Measurements from ENCODE around the gene AHCYL2.
A peak's percentile ranks its signal among the peaks of the same experiment; 100 is the strongest.
"Not testable (repeated sequence)": the region's sequence is repeated elsewhere in the genome, so short reads cannot be mapped to it uniquely, and the experiment has no call there.

Gene AHCYL2

DNA sequence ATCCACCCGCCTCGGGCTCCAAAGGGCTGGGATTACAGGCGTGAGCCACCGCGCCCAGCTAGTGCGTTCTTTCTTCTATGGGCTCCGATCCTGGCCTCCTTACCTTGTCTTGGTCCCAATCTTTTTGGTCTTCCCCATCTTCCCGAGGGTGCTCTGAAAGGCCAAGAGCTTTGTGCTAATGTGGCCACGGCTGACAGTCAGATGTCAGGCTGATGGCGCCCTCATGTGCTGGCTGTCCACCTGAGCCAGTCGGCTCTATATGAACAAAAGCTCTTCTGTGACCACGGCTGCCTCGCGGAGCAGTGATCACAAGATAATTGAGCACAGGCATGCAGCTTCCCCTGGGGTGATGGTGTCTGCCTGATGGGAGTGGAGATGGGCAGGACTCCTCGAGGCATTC lies 11.0 kb upstream of the AHCYL2 start:
- CTCF ChIA-PET, result interaction anchor here (1.0 to 6.7 kb wide), 22 partner anchors 9 to 739 kb away, joined by 3 to 46 read pairs (median 4); partner anchors contain the start of genes AHCYL2 and ATP6V1F
- TF ChIP-seq, protein P1, sequence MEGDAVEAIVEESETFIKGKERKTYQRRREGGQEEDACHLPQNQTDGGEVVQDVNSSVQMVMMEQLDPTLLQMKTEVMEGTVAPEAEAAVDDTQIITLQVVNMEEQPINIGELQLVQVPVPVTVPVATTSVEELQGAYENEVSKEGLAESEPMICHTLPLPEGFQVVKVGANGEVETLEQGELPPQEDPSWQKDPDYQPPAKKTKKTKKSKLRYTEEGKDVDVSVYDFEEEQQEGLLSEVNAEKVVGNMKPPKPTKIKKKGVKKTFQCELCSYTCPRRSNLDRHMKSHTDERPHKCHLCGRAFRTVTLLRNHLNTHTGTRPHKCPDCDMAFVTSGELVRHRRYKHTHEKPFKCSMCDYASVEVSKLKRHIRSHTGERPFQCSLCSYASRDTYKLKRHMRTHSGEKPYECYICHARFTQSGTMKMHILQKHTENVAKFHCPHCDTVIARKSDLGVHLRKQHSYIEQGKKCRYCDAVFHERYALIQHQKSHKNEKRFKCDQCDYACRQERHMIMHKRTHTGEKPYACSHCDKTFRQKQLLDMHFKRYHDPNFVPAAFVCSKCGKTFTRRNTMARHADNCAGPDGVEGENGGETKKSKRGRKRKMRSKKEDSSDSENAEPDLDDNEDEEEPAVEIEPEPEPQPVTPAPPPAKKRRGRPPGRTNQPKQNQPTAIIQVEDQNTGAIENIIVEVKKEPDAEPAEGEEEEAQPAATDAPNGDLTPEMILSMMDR (IDR thresholded peaks at IDR 0.05; ENCODE audit: control extremely low read depth, extremely low read depth, low read depth, missing control alignments), result peak; percentile 58
- POLR2A ChIA-PET, result no interaction called here
- DNase-seq (ENCODE audit: extremely low spot score), result peak; percentile 43

DNA sequence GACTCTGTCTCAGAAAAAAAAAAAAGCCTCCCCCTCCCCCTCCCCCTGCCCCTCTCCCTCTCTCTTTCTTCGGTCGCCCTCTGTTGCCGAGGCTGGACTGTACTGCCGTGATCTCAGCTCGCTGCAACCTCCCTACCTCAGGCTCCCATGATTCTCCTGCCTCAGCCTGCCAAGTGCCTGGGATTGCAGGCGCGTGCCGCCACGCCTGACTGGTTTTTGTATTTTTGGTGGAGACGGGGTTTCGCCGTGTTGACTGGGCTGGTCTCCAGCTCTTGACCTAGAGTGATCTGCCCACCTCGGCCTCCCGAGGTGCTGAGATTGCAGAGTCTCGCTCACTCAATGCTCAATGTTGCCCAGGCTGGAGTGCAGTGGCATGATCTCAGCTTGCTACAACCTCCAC lies 9.1 kb upstream of the AHCYL2 start:
- DNase-seq (ENCODE audit: extremely low spot score); POLR2A ChIA-PET: not testable (repeated sequence)
- CTCF ChIA-PET, result interaction anchor here (1.1 to 8.7 kb wide), 3 partner anchors 81 to 256 kb away, joined by 3 to 144 read pairs (median 3); no protein-coding TSS in a partner anchor

DNA sequence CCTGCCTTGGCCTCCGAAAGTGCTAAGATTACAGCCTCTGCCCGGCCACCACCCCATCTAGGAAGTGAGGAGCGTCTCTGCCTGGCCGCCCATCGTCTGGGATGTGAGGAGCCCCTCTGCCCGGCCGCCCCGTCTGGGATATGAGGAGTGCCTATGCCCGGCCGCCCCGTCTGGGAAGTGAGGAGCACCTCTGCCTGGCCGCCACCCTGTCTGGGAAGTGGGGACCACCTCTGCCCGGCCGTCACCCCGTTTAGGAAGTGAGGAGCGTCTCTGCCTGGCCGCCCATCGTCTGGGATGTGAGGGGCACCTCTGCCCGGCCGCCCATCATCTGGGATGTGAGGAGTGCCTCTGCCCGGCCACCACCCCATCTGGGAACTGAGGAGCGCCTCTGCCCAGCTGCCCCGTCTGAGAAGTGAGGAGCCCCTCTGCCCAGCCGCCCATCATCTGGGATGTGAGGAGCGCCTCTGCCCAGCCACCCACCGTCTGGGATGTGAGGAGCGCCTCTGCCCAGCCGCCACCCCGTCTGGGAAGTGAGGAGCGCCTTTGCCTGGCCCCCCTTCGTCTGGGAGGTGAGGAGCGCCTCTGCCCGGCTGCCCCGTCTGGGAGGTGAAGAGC lies 8.6 kb upstream of the AHCYL2 start:
- DNase-seq (ENCODE audit: extremely low spot score); POLR2A ChIA-PET: not testable (repeated sequence)
- CTCF ChIA-PET, result interaction anchor here (1.1 to 8.7 kb wide), 4 partner anchors 9 to 255 kb away, joined by 3 to 144 read pairs (median 30); no protein-coding TSS in a partner anchor

DNA sequence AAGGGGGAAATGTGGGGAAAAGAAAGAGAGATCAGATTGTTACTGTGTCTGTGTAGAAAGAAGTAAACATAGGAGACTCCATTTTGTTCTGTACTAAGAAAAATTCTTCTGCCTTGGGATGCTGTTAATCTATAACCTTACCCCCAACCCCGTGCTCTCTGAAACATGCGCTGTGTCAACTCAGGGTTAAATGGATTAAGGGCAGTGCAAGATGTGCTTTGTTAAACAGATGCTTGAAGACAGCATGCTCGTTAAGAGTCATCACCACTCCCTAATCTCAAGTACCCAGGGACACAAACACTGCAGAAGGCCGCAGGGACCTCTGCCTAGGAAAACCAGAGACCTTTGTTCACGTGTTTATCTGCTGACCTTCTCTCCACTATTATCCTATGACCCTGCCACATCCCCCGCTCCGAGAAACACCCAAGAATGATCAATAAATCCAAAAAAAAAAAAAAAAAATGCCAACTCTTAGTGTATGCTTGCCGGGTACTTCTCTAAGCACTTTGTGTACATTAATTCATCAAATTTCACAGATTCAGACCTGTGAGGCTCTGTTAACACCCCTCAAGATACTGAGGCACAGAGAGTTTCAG lies 7.9 kb upstream of the AHCYL2 start:
- DNase-seq (ENCODE audit: extremely low spot score); POLR2A ChIA-PET: not testable (repeated sequence)
- CTCF ChIA-PET, result interaction anchor here (2.5 to 8.7 kb wide), 12 partner anchors 10 to 613 kb away, joined by 7 to 144 read pairs (median 30); no protein-coding TSS in a partner anchor

DNA sequence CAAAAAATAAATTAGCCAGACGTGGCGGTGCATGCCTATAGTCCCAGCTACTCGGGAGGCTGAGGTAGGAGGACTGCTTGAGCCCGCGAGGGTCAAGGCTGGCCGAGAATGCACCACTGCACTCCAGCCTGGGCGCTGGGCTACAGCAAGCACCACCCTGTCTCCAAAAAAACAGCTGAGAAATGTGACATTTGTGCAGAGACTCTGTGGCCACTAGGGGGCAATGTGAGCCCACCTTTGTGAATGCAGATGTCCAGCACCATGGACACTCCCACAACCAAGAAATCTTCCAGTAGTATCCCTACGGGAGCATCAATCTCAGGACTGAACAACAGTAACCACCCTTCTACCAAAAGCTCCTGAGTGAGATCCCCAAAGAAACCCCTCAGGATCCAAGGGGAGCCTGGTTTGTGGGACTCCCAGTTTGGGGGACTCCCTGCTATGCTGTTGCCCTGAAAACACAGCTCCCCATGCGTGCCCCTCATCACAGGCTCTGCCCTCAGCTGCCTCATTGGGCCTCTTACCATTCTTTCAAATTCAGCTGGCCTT lies 6.2 kb upstream of the AHCYL2 start:
- ChIA-PET CTCF (interaction anchor here (0.7 to 8.7 kb wide), 80 partner anchors 12 to 834 kb away, joined by 3 to 144 read pairs (median 5); partner anchors contain the start of genes ATP6V1F and STRIP2), POLR2A (no interaction called here)
- TF ChIP-seq, protein P1 (IDR thresholded peaks at IDR 0.05; ENCODE audit: control extremely low read depth, extremely low read depth, low read depth, missing control alignments), result peak; percentile 90
- DNase-seq (ENCODE audit: extremely low spot score), result peak; percentile 79

DNA sequence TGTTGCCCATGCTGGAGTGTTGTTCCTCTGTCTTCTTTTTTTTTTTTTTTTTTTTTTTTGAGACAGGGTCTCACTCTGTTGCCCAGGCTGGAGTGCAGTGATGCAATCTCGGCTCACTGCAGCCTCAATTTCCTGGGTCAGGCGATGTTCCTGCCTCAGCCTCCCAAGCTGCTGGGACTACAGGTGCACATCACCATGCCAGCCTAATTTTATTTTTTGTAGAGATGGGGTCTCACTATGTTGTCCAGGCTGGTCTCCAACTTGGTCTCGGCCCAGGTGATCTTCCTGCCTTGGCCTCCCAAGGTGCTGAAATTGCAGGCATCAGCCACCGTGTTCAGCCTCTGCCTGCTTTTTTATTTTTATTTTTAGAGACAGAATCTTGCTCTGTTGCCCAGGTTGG lies 5.7 kb upstream of the AHCYL2 start:
- DNase-seq (ENCODE audit: extremely low spot score); POLR2A ChIA-PET: not testable (repeated sequence)
- CTCF ChIA-PET, result interaction anchor here (0.7 to 8.7 kb wide), 70 partner anchors 12 to 833 kb away, joined by 3 to 144 read pairs (median 5); partner anchors contain the start of genes ATP6V1F and STRIP2

DNA sequence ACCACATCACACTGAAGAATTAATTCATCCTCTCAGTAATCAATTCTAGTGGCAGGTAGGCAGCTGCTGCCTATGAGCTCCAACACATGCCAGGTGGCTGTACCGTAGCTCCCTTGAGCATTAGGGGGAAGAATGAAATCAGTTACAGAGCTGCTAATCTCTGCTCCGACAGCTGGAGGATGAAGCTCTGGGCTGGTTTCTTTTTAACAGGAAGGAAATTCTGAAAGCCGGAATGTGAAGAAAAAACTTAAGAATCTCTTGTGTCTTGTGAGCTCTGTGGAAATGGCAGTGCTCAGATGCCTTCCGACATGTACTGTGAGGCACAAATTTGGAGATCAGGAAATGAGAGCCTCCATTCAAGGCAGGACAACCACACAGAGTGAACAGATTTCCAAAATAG lies 2.8 kb upstream of the AHCYL2 start:
- TF ChIP-seq, protein P1 (IDR thresholded peaks at IDR 0.05; ENCODE audit: control extremely low read depth, extremely low read depth, low read depth, missing control alignments), result no peak
- CTCF ChIA-PET, result interaction anchor here (0.8 to 8.7 kb wide), 11 partner anchors 9 to 249 kb away, joined by 3 to 144 read pairs (median 7); no protein-coding TSS in a partner anchor
- POLR2A ChIA-PET, result no interaction called here
- DNase-seq (ENCODE audit: extremely low spot score), result no peak

DNA sequence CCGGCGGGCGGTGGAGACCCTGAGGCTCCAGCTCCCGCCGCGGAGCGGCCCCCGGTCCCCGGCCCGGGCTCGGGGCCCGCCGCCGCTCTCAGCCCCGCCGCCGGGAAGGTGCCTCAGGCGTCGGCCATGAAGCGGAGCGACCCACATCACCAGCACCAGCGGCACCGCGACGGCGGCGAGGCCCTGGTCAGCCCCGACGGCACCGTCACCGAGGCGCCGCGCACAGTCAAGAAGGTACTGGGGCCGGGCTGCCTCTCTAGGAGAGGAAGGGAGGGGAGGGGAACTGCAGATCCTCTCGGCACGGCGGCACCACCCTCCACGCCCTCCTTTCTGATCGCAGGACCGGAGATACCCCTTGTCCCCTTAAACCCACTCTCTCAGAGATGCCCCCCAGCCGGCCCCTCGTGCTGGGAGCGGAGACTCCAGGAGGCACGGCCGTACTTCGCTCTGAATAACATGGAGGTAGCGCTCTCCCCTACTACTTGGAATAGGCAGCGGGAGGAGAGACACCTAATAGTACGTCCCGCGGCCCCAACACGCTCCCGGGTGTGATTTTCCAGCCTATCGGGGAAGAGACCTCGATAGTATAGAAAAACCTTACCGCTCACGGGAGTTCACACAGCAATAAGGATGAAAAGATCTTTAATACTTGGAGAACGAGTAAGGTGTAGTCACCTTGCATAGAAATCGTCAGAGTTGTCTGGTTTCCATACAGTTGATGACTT lies 538 bp downstream of the AHCYL2 start:
- TF ChIP-seq, protein P1 (IDR thresholded peaks at IDR 0.05; ENCODE audit: control extremely low read depth, extremely low read depth, low read depth, missing control alignments), result no peak
- POLR2A ChIA-PET, result interaction anchor here (0.7 kb wide), 1 partner anchor 138 kb away, joined by 3 read pairs; no protein-coding TSS in a partner anchor
- CTCF ChIA-PET, result interaction anchor here (0.8 to 2.6 kb wide), 9 partner anchors 12 to 151 kb away, joined by 3 to 8 read pairs (median 5); no protein-coding TSS in a partner anchor
- DNase-seq (ENCODE audit: extremely low spot score), result peak; percentile 51

Data from GM10248 (cell line).